ENCODE results near the gene ERRFI1.

Gene ERRFI1

GRCh38 chr1:8011016-8011415, 15.1 kb downstream of the ERRFI1 start:
- DNase-seq (ENCODE audit: low read depth, low spot score) = no peak
- no peak overlapping the region for H3K4me3 ChIP-seq (ENCODE audit: low read length)

- no peak overlapping the region for H3K4me3 ChIP-seq (ENCODE audit: low read length)
- no peak for DNase-seq (ENCODE audit: low read depth, low spot score)
Observed at GRCh38 chr1:8010080-8010664, 15.9 kb downstream of the ERRFI1 start.

GRCh38 chr1:8009043-8010002, 16.8 kb downstream of the ERRFI1 start:
- DNase-seq (ENCODE audit: low read depth, low spot score) = no peak
- H3K4me3 ChIP-seq (ENCODE audit: low read length) = no peak overlapping the region

- DNase-seq (ENCODE audit: low read depth, low spot score) = no peak
- H3K4me3 ChIP-seq (ENCODE audit: low read length) = no peak overlapping the region
Observed at GRCh38 chr1:8006037-8006963, 19.8 kb downstream of the ERRFI1 start.

GRCh38 chr1:8004803-8005573, 21.1 kb downstream of the ERRFI1 start:
- no peak overlapping the region for H3K4me3 ChIP-seq (ENCODE audit: low read length)
- no peak for DNase-seq (ENCODE audit: low read depth, low spot score)

- H3K4me3 ChIP-seq (ENCODE audit: low read length) = no peak overlapping the region
- no peak for DNase-seq (ENCODE audit: low read depth, low spot score)
Observed at GRCh38 chr1:8004113-8004802, 21.9 kb downstream of the ERRFI1 start.

GRCh38 chr1:8003438-8004112, 22.5 kb downstream of the ERRFI1 start:
- no peak overlapping the region for H3K4me3 ChIP-seq (ENCODE audit: low read length)
- no peak for DNase-seq (ENCODE audit: low read depth, low spot score)

GRCh38 chr1:8002921-8003320, 23.2 kb downstream of the ERRFI1 start:
- DNase-seq (ENCODE audit: low read depth, low spot score) = no peak
- H3K4me3 ChIP-seq (ENCODE audit: low read length) = no peak overlapping the region

GRCh38 chr1:8002329-8002910, 23.7 kb downstream of the ERRFI1 start:
- no peak overlapping the region for H3K4me3 ChIP-seq (ENCODE audit: low read length)
- no peak for DNase-seq (ENCODE audit: low read depth, low spot score)

GRCh38 chr1:7995437-7995836, 30.7 kb downstream of the ERRFI1 start:
- no peak for DNase-seq (ENCODE audit: low read depth, low spot score)
- no peak overlapping the region for H3K4me3 ChIP-seq (ENCODE audit: low read length)

GRCh38 chr1:7994827-7995226, 31.3 kb downstream of the ERRFI1 start:
- no peak overlapping the region for H3K4me3 ChIP-seq (ENCODE audit: low read length)
- DNase-seq (ENCODE audit: low read depth, low spot score) = no peak

- no peak for DNase-seq (ENCODE audit: low read depth, low spot score)
- no peak overlapping the region for H3K4me3 ChIP-seq (ENCODE audit: low read length)
Observed at GRCh38 chr1:7993593-7994479, 32.3 kb downstream of the ERRFI1 start.

GRCh38 chr1:7992885-7993284, 33.2 kb downstream of the ERRFI1 start:
- H3K4me3 ChIP-seq (ENCODE audit: low read length) = no peak overlapping the region
- DNase-seq (ENCODE audit: low read depth, low spot score) = no peak

- no peak overlapping the region for H3K4me3 ChIP-seq (ENCODE audit: low read length)
- no peak for DNase-seq (ENCODE audit: low read depth, low spot score)
Observed at GRCh38 chr1:7991504-7992440, 34.3 kb downstream of the ERRFI1 start.

GRCh38 chr1:7989762-7990428, 36.2 kb downstream of the ERRFI1 start:
- no peak overlapping the region for H3K4me3 ChIP-seq (ENCODE audit: low read length)
- no peak for DNase-seq (ENCODE audit: low read depth, low spot score)

Data from Jurkat, Clone E6-1 (cell line).